Measurements from ENCODE around the gene B3GAT1.
A peak's percentile ranks its signal among the peaks of the same experiment; 100 is the strongest.

DNA sequence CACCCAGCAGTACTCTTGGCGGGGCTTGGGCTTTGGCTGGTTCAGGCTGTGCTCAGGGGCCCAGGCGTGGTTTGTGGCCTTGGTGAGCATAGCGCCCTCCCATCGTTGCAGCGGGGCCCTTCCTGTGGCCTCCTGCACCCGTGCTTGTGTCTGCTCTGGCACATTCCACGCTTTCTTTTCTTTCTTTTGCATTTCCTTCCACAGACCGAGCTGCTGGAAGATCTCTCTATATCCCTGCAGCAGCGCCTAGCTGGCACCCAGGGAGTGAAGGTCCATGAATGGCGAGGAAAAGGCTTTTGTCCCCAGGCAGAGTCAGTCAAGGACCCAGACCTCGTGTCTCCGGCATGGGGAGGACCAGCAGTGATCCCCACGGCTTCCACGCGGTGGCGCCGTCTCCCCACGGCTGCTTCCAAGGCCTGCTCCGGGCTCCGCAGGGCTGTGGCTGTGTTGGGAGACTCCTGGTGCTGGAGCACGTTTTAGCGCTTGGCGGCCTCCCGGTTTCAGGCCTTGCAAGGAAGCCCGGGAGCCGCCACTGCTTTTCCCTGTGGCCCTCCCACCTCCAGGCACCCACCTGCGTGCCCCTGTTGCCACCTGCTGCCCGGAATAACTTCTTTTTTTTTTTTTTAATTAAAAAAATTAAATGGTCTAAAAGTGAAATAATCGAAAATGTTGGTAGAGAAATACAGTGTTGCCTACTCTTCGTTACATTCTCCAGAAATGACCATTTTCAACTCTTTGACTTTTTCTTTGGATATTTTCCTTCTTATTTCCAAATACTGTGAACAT lies 51.8 kb downstream of the B3GAT1 start:
- TF ChIP-seq, protein P1, sequence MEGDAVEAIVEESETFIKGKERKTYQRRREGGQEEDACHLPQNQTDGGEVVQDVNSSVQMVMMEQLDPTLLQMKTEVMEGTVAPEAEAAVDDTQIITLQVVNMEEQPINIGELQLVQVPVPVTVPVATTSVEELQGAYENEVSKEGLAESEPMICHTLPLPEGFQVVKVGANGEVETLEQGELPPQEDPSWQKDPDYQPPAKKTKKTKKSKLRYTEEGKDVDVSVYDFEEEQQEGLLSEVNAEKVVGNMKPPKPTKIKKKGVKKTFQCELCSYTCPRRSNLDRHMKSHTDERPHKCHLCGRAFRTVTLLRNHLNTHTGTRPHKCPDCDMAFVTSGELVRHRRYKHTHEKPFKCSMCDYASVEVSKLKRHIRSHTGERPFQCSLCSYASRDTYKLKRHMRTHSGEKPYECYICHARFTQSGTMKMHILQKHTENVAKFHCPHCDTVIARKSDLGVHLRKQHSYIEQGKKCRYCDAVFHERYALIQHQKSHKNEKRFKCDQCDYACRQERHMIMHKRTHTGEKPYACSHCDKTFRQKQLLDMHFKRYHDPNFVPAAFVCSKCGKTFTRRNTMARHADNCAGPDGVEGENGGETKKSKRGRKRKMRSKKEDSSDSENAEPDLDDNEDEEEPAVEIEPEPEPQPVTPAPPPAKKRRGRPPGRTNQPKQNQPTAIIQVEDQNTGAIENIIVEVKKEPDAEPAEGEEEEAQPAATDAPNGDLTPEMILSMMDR (IDR thresholded peaks at IDR 0.05), result peak; percentile 14 to 45 (median 19)
- TF ChIP-seq EP300 (IDR thresholded peaks at IDR 0.05), result no peak
- no peak for TF ChIP-seq POLR2A (IDR thresholded peaks at IDR 0.05)
